Sigmoid colon (tissue), 4 donors: ENCODE results near the gene TXNRD2.

Source experiments
- CTCF ChIP-seq, 4 experiments: fragments of 450-650 bp in 3 of 4; fragments of 200-600 bp in 1 of 4; IDR thresholded peaks; one replicate each; pipeline ENCODE4 v1.5.1; 2016 to 2019; ENCODE audit warnings: antibody characterized with exemption in 4 of 4, mild to moderate bottlenecking in 3 of 4, moderate library complexity in 2 of 4
- EP300 ChIP-seq, 4 donors: sonication (generic); formaldehyde crosslinking; IDR thresholded peaks; one replicate each; pipeline ENCODE4 v1.6.1; 2017; ENCODE audit warnings: antibody characterized with exemption in 4 of 4
- POLR2A ChIP-seq, 2 donors: fragments of 450-650 bp; IDR thresholded peaks; one replicate each; pipeline ENCODE4 v1.6.1; 2016; ENCODE audit warnings: antibody characterized with exemption in 2 of 2, mild to moderate bottlenecking in 2 of 2, moderate library complexity in 2 of 2
- POLR2AphosphoS5 ChIP-seq, 4 donors: sonication (generic); formaldehyde crosslinking; IDR thresholded peaks; one replicate each; pipeline ENCODE4 v1.6.1; 2017; ENCODE audit warnings: antibody characterized with exemption in 4 of 4

GRCh38 chr22:19834599-19834998, 107.0 kb downstream of the TXNRD2 start:
- no peak for TF ChIP-seq CTCF (IDR thresholded peaks at IDR 0.05)
- no peak for TF ChIP-seq POLR2A (IDR thresholded peaks at IDR 0.05)
- no peak for TF ChIP-seq POLR2AphosphoS5 (IDR thresholded peaks at IDR 0.05)
- no peak for TF ChIP-seq EP300 (IDR thresholded peaks at IDR 0.05)
